Gastrocnemius medialis (tissue), 4 donors: ENCODE data around the gene ZNF300.

Source experiments
- POLR2A ChIP-seq, 2 donors: fragments of 450-650 bp; IDR thresholded peaks; one replicate each; pipeline ENCODE4 v1.6.1; 2017; ENCODE audit warnings: antibody characterized with exemption in 2 of 2, mild to moderate bottlenecking in 2 of 2, moderate library complexity in 2 of 2
- TF ChIP-seq, protein P1 (sequence below), 5 experiments: fragments of 450-650 bp in 3 of 5; fragments of 200-600 bp in 2 of 5; sonication (generic) in 2 of 5; IDR thresholded peaks in 4 of 5; conservative IDR thresholded peaks in 1 of 5; 1 replicate in 4 of 5; 2 replicates in 1 of 5; pipeline ENCODE4 v1.5.1; 2016 to 2019; ENCODE audit warnings: antibody characterized with exemption in 5 of 5, mild to moderate bottlenecking in 3 of 5, moderate library complexity in 3 of 5

DNA sequence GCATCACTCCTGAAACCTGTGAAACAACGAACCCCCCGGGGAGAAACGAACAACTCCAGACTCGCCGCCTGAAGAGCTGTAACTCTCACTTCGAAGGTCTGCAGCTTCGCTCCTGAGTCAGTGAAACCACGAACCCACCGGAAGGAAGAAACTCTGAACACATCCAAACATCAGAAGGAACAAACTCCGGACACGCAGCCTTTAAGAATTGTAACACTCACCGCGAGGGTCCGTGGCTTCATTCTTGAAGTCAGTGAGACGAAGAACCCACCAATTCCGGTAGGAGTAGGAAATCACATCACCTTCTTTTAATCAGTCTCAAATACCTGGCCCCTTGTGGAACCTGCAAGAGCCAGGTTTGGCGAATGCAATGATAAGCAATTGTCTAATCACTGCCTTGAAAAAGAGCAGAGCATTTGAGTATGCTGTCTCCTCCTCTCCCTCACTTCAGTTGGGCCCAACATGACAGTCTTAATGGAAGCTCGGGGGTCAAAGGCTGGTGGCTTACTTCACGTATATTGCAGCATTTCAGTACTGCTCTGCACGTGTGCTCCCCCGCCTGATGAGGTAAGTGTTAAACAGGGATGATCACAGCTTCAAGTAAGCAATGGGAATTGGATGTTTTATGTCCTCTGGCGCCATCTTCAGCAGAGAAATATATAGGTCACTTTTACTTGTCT is 58.0 kb downstream of the ZNF300 start:
- TF ChIP-seq, protein P1, sequence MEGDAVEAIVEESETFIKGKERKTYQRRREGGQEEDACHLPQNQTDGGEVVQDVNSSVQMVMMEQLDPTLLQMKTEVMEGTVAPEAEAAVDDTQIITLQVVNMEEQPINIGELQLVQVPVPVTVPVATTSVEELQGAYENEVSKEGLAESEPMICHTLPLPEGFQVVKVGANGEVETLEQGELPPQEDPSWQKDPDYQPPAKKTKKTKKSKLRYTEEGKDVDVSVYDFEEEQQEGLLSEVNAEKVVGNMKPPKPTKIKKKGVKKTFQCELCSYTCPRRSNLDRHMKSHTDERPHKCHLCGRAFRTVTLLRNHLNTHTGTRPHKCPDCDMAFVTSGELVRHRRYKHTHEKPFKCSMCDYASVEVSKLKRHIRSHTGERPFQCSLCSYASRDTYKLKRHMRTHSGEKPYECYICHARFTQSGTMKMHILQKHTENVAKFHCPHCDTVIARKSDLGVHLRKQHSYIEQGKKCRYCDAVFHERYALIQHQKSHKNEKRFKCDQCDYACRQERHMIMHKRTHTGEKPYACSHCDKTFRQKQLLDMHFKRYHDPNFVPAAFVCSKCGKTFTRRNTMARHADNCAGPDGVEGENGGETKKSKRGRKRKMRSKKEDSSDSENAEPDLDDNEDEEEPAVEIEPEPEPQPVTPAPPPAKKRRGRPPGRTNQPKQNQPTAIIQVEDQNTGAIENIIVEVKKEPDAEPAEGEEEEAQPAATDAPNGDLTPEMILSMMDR (IDR thresholded peaks at IDR 0.05 in 4 of 5, conservative IDR thresholded peaks at IDR 0.05 in 1 of 5): peak; percentile 33 to 68 (median 59)
- TF ChIP-seq POLR2A (IDR thresholded peaks at IDR 0.05): no peak
